ELF-1 (cell line): Measurements from ENCODE around the gene C1orf105.
"Not testable (repeated sequence)": the region's sequence is repeated elsewhere in the genome, so short reads cannot be mapped to it uniquely, and the experiment has no call there.

Source experiments
- DNase-seq: peaks from one replicate; pipeline ENCODE4 v3.0.0-alpha.2; 2016; ENCODE audit warnings: low read depth, low spot score

C1orf105 gene, protein sequence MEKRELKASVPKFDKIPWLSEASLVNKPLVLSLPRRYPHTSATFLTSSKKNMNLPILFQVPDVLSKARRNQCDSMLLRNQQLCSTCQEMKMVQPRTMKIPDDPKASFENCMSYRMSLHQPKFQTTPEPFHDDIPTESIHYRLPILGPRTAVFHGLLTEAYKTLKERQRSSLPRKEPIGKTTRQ

DNA sequence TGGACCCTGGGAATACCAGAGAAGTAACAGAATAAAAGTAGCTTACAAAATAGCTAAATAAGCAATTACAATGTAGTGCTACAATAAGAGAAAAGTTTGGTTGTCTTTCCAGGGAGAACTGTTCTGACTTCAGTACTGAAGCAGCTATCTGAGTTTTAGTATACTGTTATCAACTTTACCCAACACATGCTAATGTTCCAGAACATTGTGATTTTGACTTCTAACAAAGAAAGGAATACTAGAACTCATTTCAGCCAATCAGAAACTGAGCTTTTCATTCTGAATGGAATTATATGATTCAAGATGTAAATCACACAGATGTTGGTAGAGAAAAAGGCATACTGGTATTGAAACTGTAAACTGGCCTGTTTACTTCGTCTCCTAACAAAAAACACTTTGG is at the start of gene C1orf105:
TSS of gene C1orf105 (plus strand) at position 301 of the 400 bp plus-strand sequence. CDS start 201 bp downstream, outside the sequence.
- DNase-seq, result no peak

DNA sequence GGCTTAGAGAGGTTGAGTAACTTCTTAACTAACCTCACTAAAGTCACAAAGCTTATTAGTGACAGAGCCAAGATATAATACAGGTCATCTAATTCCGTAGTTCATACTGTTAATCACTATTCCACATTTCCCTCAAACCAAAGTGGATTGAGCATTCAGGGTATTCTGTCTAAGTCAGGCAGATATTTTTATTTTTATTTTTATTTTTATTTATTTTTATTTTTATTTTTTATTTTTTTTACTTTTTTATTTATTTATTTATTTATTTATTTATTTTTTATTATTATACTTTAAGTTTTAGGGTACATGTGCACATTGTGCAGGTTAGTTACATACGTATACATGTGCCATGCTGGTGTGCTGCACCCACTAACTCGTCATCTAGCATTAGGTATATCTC is 48.8 kb upstream of the C1orf105 start:
- not testable (repeated sequence) for DNase-seq

DNA sequence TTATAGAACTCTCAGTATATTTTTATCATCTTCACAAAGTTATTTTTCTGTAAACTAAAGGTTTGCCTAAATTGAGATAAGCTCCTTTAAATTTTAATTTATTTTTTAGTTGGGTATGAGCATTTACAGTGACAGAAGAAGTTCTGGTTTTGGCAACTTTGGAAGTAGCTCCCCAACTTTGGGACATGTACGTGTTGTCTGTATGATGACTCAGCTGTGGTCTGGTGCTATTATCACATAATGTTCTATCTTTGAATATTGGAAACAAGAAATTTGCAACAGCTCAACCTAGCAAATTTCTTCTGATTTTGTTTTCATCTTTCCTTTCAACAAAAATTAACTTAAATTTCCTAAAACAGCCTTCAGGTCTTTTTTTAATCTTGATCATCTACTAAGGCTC is 46.6 kb upstream of the C1orf105 start:
- no peak for DNase-seq

DNA sequence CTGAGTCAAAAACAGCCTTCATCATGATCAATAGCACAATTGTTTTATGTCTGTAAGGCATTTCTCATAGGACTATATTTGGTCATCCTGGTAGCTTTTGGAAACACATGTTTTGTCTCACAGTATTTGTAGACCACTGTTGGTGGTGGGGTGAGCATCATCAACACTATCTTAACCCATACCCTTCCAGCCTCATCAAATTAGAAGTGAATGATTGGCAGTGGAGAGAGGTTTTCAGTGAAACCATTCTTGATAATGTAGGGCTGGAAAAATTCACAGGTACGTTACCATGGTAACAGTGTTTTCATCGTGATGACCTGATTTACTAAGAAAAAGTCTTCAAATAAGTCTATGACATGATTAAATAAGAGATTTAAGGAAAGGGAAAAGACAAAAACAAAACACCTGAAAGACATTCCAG is 45.3 kb upstream of the C1orf105 start:
- no peak for DNase-seq

DNA sequence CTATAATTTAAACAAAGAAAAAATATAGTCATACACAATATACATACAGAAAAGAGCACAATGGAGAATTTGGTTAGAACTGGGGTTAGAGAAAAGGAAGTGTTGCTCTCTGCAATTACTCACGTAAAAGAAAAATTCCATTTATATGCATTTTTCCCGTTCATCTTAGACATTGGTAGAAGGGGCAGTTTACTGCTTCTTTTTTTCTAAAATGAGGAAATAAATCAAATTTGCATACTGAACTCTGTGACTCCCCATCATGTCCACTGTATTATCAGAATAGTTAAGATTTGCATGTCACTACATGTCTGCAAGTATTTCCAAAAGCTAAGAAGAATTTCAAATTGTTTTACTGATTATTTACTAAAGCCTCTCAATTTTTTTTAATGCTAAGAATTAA is 44.1 kb upstream of the C1orf105 start:
- no peak for DNase-seq

DNA sequence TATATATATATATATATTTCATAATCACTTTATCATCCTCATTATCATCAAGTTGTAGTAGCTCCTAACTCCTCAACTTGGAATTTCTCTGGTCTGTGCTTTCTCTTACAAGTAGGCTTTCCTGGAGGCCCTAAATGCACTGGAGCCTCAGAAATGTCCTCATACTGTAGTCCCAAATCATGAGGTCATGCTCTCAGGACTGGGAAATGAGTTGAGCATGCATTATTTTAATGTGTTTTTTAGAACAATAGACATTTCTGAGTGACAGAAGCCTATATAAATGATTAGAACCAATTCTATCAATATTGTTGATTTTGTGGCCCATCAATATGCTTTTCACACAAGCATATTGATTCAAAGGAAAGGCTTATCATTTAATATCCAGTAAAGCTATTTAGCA is 42.9 kb upstream of the C1orf105 start:
- DNase-seq, result no peak

DNA sequence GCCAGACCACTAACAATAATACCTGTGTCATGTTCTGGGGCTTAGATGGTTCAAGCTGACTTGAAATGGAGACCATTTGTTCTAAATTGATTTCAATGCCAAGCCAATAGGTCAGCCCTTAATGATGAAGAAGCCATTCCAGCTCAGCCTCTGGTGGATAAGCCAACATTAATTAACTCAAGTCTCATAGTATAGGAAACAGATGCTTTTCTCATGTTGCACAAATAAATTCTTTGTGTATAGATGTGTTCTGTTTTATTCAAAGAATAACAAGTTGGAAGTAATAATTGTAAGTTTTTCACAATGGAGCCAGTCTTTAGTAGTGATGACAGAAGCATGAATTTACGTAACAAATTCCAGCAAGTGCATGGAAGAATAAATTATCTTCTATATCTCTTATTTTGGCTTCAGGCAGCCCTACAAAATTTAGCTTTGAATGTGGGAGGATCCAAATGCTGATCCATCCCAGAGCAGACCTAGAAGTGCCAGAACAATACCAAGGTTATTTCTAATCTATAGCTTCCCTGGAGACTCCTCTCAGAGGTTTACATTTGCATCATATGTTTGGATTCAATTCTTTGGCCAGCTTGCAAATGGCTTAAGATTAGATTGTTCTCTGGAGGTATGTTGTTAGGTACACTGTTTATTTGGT is 42.2 kb upstream of the C1orf105 start:
- DNase-seq, result no peak

DNA sequence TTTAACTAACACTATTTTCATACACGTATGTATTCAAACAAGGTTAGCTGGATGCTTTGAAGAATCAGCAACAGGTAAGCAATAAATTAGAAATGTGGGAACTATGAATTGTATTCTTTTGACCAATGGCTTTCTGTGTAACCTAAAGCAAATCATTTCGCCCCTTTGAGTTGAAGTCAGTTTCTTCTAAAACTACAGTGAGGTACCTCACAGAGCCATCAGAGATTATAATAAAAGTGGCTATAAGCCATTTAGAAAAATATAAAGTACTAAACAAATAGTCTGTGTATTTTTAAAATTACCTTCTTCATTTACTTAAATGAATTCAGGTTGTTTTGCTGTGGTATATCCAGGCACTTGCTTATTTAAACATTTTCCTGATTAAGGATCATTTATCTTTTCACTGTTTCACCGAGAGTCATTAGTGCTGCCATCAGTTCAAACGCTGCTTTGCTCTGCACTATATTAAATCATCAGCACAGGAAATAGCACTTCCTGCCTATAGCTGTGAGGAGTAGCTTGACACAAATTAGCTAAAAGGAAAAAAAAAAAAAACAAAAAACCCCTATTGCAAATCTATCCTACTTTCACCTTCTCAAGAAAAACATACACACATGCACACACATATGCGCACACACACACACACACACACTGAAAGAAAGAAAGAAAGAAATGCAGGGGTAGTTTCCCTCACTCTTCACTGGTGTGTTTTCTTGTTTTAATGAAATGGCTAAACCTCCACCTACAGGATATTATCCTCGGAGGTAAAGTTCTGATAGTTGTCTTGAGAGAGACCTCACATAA is 39.8 kb upstream of the C1orf105 start:
- no peak for DNase-seq

DNA sequence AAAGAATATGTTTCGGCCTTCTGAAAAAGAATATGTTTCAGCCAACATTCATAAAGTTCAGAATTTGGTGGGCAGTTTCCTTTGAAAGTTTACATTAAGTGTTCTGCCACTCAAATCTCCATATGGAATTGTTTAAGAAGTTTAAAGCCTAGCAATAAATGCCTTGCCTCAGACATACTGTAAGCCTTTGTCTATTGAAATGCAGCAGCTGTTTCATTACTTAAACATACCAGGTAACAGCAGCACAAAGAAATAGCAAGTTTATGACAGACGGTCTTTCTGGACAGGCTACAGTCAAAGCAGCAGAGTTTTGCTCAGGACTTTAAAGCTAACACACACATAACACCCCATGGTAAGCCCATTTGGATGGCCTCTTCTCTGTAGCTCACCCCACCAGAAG is 38.5 kb upstream of the C1orf105 start:
- DNase-seq, result no peak

DNA sequence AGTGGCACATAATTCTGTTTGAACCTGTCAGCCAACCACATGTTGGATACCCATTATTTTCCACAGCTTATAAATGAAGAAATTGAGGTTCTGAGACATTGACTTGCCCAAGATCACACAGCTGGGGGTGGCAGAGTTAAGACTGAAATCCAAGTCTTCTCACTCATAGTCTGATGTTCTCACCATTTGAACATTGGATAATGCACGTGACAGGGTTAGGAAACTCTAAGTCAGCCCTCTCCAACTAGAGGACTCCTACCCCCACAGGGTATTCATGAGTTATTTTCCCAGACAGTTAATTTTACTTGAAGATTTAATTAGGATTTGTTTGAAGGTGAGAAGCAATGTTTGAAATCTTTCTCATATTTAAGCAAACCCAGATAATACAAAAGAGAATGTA is 38.1 kb upstream of the C1orf105 start:
- DNase-seq, result no peak

DNA sequence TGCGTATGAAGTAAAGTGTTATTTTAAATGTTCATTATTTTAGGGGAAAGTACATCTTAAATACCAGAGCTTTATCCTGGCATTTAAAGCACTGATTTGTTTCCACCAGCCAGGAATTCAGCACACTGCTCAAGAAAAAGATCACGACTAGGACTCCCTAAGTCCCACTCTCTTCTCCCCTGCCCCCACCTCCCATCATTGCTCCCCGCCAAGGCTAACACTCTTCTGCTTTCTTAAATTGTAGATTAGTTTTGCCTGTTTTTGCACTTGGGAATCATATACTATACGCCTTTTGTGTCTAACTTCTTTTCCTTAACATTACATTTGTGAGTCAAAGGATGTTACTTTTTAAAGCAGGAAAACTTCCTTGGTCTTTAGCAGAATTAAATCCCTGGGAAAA is 37.5 kb upstream of the C1orf105 start:
- DNase-seq, result no peak

DNA sequence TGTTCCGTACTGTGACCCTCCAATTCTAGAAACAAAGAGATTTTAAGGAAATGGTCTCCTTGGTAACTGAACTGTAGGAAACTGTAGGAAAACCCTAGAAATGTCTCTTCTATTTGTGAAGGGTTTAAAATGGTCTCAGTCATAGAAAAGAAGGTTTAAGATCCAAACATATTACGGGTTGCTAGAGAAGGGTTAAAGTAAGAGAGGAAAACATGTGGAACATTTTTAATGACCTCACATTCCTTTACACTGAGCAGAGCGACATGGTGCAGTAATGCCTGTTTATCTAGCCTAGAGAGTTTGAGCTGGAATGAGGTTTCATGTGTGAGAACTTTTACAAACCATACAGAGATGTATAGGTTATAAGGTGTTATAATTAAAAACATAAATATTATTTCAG is 36.9 kb upstream of the C1orf105 start:
- no peak for DNase-seq

DNA sequence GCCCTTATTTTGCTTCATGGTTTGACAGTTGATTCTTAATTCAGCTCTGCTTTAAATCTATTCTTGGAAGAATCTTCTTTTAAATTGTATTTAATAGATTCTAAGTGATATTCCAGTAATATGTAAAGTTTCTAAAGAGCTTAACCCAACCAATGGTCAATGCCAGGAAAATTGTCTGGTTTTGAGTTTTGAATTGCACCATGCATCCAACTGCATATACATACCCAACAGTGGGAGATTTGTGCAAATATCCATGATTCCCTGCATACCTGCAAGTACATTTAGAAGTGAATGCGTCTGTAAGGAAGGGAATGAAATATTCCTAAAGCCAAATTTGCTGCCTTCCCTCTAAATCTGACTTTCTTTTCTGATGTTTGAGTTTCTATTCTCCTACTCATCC is 35.8 kb upstream of the C1orf105 start:
- DNase-seq, result no peak

DNA sequence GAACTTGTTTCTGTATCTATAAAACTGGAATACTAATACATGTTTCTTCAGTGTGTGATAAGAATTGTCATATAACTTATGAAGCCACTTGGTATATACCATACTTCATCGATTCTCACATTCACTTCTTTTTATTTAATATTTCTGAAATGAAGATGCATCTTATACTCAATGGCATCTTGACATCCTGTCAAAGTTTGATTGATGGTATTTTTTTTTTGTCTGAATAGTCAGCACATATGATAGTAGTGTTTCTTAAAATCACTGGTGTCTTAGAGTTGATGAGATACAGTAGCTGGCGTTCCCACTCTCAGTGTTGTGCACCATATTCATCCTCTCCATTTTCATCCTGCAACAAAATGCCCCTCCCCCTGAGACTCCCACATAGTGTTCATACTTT is 34.4 kb upstream of the C1orf105 start:
- DNase-seq, result no peak

DNA sequence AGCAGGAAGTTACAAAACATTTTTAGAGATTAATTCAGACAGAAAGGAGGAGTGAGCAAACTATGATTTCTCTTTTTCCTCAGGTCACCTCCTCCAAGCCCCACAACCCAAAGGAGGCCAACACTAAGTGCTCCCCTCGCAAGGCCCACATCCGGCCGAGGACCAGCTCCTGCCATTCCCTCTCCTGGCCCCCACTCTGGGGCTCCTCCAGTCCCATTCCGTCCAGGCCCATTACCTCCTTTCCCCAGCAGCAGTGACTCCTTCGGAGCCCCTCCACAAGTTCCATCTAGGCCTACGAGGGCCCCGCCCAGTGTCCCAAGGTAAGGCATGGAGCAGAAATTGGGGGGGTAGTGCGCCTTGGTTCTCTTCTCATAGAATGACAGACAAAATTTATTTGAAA is 32.0 kb upstream of the C1orf105 start:
- no peak for DNase-seq

DNA sequence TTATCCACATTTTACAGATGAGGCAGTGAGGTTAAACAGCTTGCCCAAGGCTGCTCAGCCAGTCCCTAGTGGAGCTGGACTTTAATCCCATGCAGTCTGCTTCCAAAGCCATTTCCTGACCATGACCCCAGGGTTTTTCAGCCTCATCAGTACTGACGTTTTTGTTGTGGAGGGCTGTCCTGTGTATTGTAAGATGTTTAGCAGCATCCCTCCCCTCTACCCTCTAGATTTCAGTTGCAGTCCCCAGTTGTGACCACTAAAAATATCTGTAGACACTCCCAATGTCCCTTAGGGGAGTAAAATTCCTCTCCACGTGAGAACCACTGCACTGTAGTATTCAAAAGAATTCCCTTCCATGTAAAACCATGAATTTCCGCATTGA is 30.2 kb upstream of the C1orf105 start:
- peak; percentile 25 for DNase-seq

DNA sequence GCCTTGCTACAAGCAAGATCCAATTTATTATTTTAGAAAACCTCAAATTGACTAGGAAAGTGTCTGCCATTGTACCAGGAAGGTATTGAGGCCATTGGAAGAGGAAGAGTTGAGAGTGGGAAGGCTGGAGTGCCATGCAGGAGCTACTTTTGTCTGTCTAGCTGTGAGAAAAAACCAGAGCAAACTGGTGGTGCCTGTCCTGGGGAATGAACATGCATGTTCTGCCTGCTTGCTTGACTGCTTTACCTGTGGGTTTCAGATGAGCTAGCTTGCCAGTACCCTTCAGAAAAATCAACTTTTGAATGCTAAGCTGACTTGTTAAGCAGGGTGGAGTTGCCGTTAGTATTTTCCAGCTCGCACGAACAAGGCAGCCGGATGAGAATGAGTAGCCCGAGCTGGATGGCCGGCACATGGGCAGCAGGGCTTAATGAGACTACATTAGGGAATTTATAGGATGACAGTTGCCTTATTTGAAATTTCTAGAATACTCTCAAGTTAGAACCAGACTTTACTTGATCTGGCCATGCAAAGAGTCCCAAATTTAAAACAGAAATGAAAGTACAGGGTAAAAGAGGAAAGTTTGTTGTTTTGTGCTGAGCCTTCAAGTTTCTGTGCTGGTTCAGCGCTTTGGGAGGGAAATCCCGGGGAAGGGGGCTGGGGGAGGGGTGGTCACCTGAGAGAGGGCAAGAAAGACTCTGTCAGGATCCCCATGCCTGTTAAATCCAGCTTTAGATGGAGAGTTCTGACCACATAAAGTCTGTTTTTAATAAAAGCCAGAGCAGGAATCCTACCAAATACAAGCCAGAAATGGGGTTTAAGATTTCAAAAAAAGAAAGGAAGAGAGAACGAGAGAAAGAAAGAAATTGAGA is 29.6 kb upstream of the C1orf105 start:
- DNase-seq, result peak; percentile 41

DNA sequence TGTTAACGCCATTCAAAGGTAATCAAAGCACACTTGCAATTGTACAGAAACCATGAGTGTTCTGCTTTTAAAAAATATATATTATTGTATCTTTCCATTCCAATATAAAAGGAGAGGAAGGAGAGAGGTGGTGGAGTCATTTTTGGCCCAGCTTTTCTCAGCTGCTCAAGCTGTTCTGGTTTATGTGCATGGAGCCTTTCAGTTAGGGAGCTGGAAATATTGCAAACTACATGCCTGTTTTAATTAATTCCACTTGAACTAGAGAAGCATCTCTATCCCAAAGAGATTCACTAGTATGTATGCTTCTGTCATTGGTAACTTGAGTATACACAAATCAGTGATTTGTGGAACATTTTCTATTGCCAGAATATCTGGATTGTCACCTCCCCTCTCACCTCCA is 28.5 kb upstream of the C1orf105 start:
- no peak for DNase-seq

DNA sequence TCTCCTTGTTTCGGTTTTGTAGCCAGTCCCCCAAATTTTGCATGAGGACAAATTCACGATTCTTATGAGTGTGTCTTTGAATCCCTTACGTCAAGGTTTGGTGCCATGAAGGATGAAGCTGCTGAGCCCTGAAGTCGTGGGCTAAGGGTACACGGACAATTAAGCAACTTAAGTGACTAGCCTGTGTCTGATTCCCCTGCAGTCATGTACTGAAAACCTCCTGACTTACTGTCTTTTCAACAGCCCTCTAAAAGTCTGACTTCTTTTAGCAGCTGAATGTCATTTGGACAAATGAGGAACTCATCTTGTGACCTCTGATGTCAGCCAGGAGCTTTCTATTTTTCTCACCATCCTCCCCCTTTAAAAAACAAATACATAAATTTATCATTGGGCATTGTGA is 27.1 kb upstream of the C1orf105 start:
- DNase-seq, result no peak

DNA sequence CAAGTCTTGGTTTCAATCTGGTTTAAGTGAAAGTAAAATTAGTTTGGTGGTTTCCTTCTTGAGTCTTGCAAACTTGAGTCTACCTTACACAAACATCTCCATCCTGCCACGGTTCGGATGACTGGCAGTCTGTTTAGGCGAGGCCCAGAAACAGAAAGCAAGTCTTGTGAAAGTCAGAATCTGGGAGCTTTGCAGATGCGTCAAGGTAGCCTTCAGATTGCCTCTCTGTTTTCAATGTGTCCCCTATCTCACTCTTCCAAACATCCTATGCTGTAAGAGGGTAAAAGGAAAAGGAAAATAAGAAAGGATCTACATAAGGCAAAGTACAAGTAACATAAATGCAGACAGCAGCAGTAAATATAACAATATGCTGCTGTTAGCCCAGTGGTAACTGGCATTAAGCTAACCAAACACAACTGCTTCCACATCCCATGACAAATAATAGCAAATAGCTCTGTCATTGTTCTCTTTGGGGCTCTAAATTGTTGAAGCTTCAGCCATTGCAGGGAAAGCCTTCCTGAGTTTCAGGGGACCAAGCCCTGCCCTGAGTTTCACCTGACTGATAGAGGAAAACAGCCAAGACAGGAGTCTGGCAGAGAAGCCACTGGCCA is 26.2 kb upstream of the C1orf105 start:
- DNase-seq, result no peak

DNA sequence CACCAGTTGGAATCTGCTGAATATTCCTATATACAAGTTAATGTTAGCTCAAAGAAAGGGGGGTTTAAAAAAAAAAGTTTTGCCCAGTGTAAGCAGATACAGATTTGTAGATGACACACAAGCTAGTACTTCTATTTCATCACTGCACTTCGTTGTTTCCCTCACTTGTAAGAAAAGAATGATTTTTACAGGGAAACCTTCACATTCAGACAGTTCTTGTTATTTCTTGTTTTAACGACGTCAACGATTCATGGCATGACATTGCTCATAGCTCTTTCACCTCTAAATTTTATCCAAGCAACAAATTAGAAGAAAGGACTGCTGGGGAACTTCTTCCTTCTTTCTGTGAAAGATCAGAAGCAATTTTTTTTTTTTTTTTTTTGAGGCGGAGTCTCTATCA is 25.7 kb upstream of the C1orf105 start:
- DNase-seq, result no peak

DNA sequence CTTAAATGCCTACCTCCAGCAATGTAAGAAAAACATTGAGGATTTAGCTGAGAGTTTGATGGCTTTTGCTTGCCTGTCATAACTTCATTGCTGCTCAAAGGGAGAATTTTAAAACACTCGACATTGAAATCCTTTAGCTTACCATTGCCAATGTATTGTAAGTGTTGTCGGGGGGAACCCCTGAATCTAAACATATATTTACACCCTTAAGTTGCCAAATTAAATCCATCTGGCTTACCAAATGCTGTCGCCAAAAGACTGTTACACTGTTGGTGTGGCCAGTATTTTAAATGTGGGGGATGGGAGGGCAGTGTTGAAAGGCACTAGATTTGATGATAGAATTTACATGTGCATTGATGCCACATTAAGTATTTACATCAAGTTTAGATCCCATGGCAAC is 24.9 kb upstream of the C1orf105 start:
- no peak for DNase-seq
